Gastroesophageal sphincter (tissue), 4 donors: ENCODE measurements around the gene CANX. TPM values are rescaled to one million over a fixed set of nuclear protein-coding genes. Genes with fewer than 3 reads are reported as not detected.

Experiments used
- ATAC-seq: fragments of 150-250 bp; one replicate; pipeline ENCODE4 v1.9.1; 2016; ENCODE audit warnings: mild to moderate bottlenecking, moderate library complexity
- H3K27ac ChIP-seq, 4 donors: fragments of 200-600 bp; sonication (generic) in 3 of 4; 1 replicate in 3 of 4; 2 replicates in 1 of 4; pipeline ENCODE4 v1.5.1; 2016 to 2019
- H3K27me3 ChIP-seq: fragments of 200-600 bp; sonication (generic); one replicate; pipeline ENCODE4 v1.5.1; 2019
- H3K36me3 ChIP-seq, 2 donors: fragments of 200-600 bp; sonication (generic); one replicate each; pipeline ENCODE4 v1.5.1; 2019; ENCODE audit warnings: control low read depth in 1 of 2
- H3K4me1 ChIP-seq, 3 donors: fragments of 200-600 bp; sonication (generic); 1 replicate in 2 of 3; 2 replicates in 1 of 3; pipeline ENCODE4 v1.5.1; 2016 to 2019; ENCODE audit warnings: control low read depth in 2 of 3
- H3K4me3 ChIP-seq, 2 donors: fragments of 200-600 bp; sonication (generic); one replicate each; pipeline ENCODE4 v1.5.1; 2019; ENCODE audit warnings: mild to moderate bottlenecking in 1 of 2, moderate library complexity in 1 of 2
- H3K9me3 ChIP-seq, 3 donors: fragments of 200-600 bp; sonication (generic); one replicate each; pipeline ENCODE4 v1.5.1; 2017 to 2019; ENCODE audit warnings: control low read depth in 2 of 3
- CTCF ChIP-seq, 4 experiments: fragments of 200-600 bp in 2 of 4; fragments of 450-650 bp in 2 of 4; sonication (generic) in 1 of 4; IDR thresholded peaks; one replicate each; pipeline ENCODE4 v1.5.1; 2017 to 2019; ENCODE audit warnings: antibody characterized with exemption in 4 of 4, mild to moderate bottlenecking in 2 of 4, moderate library complexity in 2 of 4
- EP300 ChIP-seq: sonication (generic); formaldehyde crosslinking; IDR thresholded peaks from one replicate; pipeline ENCODE4 v1.6.1; 2017; ENCODE audit warnings: antibody characterized with exemption, mild to moderate bottlenecking
- POLR2A ChIP-seq, 2 donors: fragments of 450-650 bp; IDR thresholded peaks; one replicate each; pipeline ENCODE4 v1.6.1; 2017; ENCODE audit warnings: antibody characterized with exemption in 2 of 2, mild to moderate bottlenecking in 2 of 2, moderate library complexity in 1 of 2
- POLR2AphosphoS5 ChIP-seq: sonication (generic); formaldehyde crosslinking; IDR thresholded peaks from one replicate; pipeline ENCODE4 v1.6.1; 2017; ENCODE audit warnings: antibody characterized with exemption
- WGBS, 2 donors: methylation state at CpG; one replicate each; pipeline ENCODE4 v1.1.5; 2018; ENCODE audit warnings: low coverage in 1 of 2; 5-methylcytosine and 5-hydroxymethylcytosine counted together
- total RNA-seq, 4 donors: library from RNA; depleted of rRNA; stranded (reverse); fragments of >200 nt; gene quantifications; one replicate each; pipeline ENCODE4 v1.1.0, GENCODE V29; 2016

CANX gene
- total RNA-seq, 4 donors from 2014 or later = 281 to 400 (median 342) TPM

GRCh38 chr5:179764056-179764455, 65.3 kb downstream of the CANX start:
- H3K9me3 ChIP-seq = no peaks in the 10 kb centered on the region
- peaks cover 0 to 35% of the 10 kb centered on the region in 2 donors for H3K36me3 ChIP-seq
- 44 to 78% methylated on average over 3 to 6 of the region's 8 CpGs for WGBS, 2 donors
- ATAC-seq = no peak
- H3K27me3 ChIP-seq = no peaks in the 10 kb centered on the region
- no peak overlapping the region for H3K4me3 ChIP-seq
- TF ChIP-seq CTCF (IDR thresholded peaks at IDR 0.05) (no peak), POLR2A (IDR thresholded peaks at IDR 0.05) (no peak), EP300 (no peak), POLR2AphosphoS5 (no peak)
- peak overlapping the region; percentile 4 to 83 (median 74) for H3K27ac ChIP-seq
- peaks cover 4 to 98% (median 47%) of the 10 kb centered on the region in 3 donors for H3K4me1 ChIP-seq

- H3K27me3 ChIP-seq = no peaks in the 10 kb centered on the region
- no peak for TF ChIP-seq POLR2A (IDR thresholded peaks at IDR 0.05)
- TF ChIP-seq EP300 = no peak
- TF ChIP-seq CTCF (IDR thresholded peaks at IDR 0.05) = no peak
- TF ChIP-seq POLR2AphosphoS5 = no peak
- ATAC-seq = peak; percentile 53
- no peaks in the 10 kb centered on the region for H3K9me3 ChIP-seq
- peaks cover 0 to 49% of the 10 kb centered on the region in 2 donors for H3K36me3 ChIP-seq
- 33 to 80% methylated on average over 1 to 3 of the region's 13 CpGs for WGBS, 2 donors
- peaks cover 4 to 91% (median 47%) of the 10 kb centered on the region in 3 donors for H3K4me1 ChIP-seq
- H3K27ac ChIP-seq = peak overlapping the region in 3 of 4 donors; percentile 65 to 83 (median 78)
- H3K4me3 ChIP-seq = no peak overlapping the region
Measured at GRCh38 chr5:179765400-179765799, 66.6 kb downstream of the CANX start.

GRCh38 chr5:179766021-179766725, 67.4 kb downstream of the CANX start:
- WGBS, 2 donors = 60 to 69% methylated on average over 4 to 8 of the region's 20 CpGs
- ATAC-seq = no peak
- Histone ChIP-seq H3K9me3 (no peaks in the 10 kb centered on the region), H3K27me3 (no peaks in the 10 kb centered on the region), H3K27ac (peak overlapping the region in 3 of 4 donors; percentile 65 to 83 (median 78)), H3K36me3 (peaks cover 0 to 57% of the 10 kb centered on the region in 2 donors), H3K4me1 (peaks cover 4 to 85% (median 47%) of the 10 kb centered on the region in 3 donors), H3K4me3 (no peak overlapping the region)
- no peak for TF ChIP-seq POLR2AphosphoS5
- TF ChIP-seq EP300 = no peak
- no peak for TF ChIP-seq POLR2A (IDR thresholded peaks at IDR 0.05)
- no peak for TF ChIP-seq CTCF (IDR thresholded peaks at IDR 0.05)

GRCh38 chr5:179766726-179767455, 68.1 kb downstream of the CANX start:
- TF ChIP-seq CTCF (IDR thresholded peaks at IDR 0.05) (no peak), POLR2AphosphoS5 (no peak), EP300 (no peak)
- Histone ChIP-seq H3K27ac (peak overlapping the region in 3 of 4 donors; percentile 65 to 83 (median 78)), H3K4me3 (no peak overlapping the region), H3K4me1 (peaks cover 4 to 78% (median 43%) of the 10 kb centered on the region in 3 donors), H3K36me3 (peaks cover 0 to 64% of the 10 kb centered on the region in 2 donors), H3K27me3 (no peaks in the 10 kb centered on the region), H3K9me3 (no peaks in the 10 kb centered on the region)
- no peak for ATAC-seq
- WGBS, 2 donors = 52 to 58% methylated on average over 11 to 12 of the region's 12 CpGs
